H1 (cell line): Measurements from ENCODE around the gene PBX1. TPM values are rescaled to one million over a fixed set of nuclear protein-coding genes. Genes with fewer than 3 reads are reported as not detected.

Experiments used
- CTCF ChIA-PET: fragments of 300-600 bp; sonication (Branson Sonifier 250); formaldehyde crosslinking; loops from one replicate; lab custom pipeline; 2021; ENCODE audit not compliant: partially characterized antibody; lab: Charles Lee
- POLR2A ChIA-PET: fragments of 300-600 bp; sonication (Branson Sonifier 250); formaldehyde crosslinking; loops from one replicate; lab custom pipeline; 2021; ENCODE audit warnings: inconsistent platforms; ENCODE audit not compliant: partially characterized antibody; lab: Charles Lee
- DNase-seq, 2 experiments: peaks; one replicate each; pipeline versions ENCODE4 v3.0.0 to v3.0.0-alpha.2; 2010 to 2022; ENCODE audit warnings: low spot score in 2 of 2, low read depth in 1 of 2, mixed read lengths in 1 of 2
- FAIRE-seq: peaks from 2 replicates; lab custom pipeline; 2011; peaks lifted over from hg19 to GRCh38; lab: Jason Lieb, UNC
- H2AFZ ChIP-seq: 2 replicates; pipeline ENCODE4 v1.8.1; 2012; ENCODE audit warnings: low read length, inconsistent platforms
- H2AK5ac ChIP-seq: 2 replicates; pipeline ENCODE4 v1.6.1; 2013; ENCODE audit warnings: low read depth, low read length
- H2BK120ac ChIP-seq: replicated peaks from 2 replicates; pipeline ENCODE3; 2013; ENCODE audit warnings: low read depth, low read length, inconsistent platforms
- H2BK12ac ChIP-seq: 2 replicates; pipeline ENCODE4 v1.6.1; 2013; ENCODE audit warnings: low read depth, low read length
- H2BK15ac ChIP-seq: 2 replicates; pipeline ENCODE4 v1.6.1; 2013; ENCODE audit warnings: low read length
- H2BK20ac ChIP-seq: 2 replicates; pipeline ENCODE4 v1.6.1; 2013; ENCODE audit warnings: low read length
- H2BK5ac ChIP-seq: 2 replicates; pipeline ENCODE4 v1.6.1; 2013; ENCODE audit warnings: low read depth, low read length
- H3K14ac ChIP-seq: 2 replicates; pipeline ENCODE4 v1.6.1; 2013; ENCODE audit warnings: inconsistent platforms; ENCODE audit not compliant: insufficient read length
- H3K18ac ChIP-seq: 2 replicates; pipeline ENCODE4 v1.6.1; 2013; ENCODE audit warnings: low read length; ENCODE audit errors: extremely low read depth
- H3K23ac ChIP-seq: 2 replicates; pipeline ENCODE4 v1.6.1; 2013; ENCODE audit warnings: inconsistent platforms; ENCODE audit not compliant: insufficient read length
- H3K23me2 ChIP-seq: 2 replicates; pipeline ENCODE4 v1.6.1; 2013; ENCODE audit warnings: low read depth, low read length
- H3K27ac ChIP-seq: 2 replicates; pipeline ENCODE4 v1.6.1; 2011; ENCODE audit warnings: low read depth, low read length, inconsistent platforms
- H3K27me3 ChIP-seq, 4 experiments: replicated peaks in 1 of 4; 1 replicate in 1 of 4; 2 replicates in 3 of 4; pipeline versions ENCODE4 v1.6.1 to v1.8.1; 2011 to 2013; ENCODE audit warnings: low read length in 3 of 4, mild to moderate bottlenecking in 3 of 4, inconsistent platforms in 2 of 4, mixed read lengths in 2 of 4, moderate library complexity in 1 of 4; ENCODE audit not compliant: control insufficient read depth in 3 of 4, insufficient read depth in 3 of 4; ENCODE audit errors: extremely low read depth in 1 of 4
- H3K36me3 ChIP-seq, 4 experiments: 2 replicates each; pipeline versions ENCODE4 v1.6.1 to v1.8.1; 2011 to 2013; ENCODE audit warnings: mild to moderate bottlenecking in 4 of 4, low read length in 3 of 4, moderate library complexity in 2 of 4, control low read depth in 1 of 4, inconsistent platforms in 1 of 4; ENCODE audit not compliant: insufficient read depth in 4 of 4, control insufficient read depth in 2 of 4
- H3K4ac ChIP-seq: replicated peaks from 2 replicates; pipeline ENCODE3; 2013; ENCODE audit warnings: low read length, low read depth, mixed read lengths, inconsistent platforms; ENCODE audit not compliant: insufficient read length
- H3K4me1 ChIP-seq, 4 experiments: replicated peaks in 1 of 4; 1 replicate in 1 of 4; 2 replicates in 3 of 4; pipeline versions ENCODE4 v1.6.1 to v1.8.1; 2011 to 2013; ENCODE audit warnings: low read length in 3 of 4, inconsistent platforms in 2 of 4, mixed read lengths in 1 of 4; ENCODE audit not compliant: insufficient read depth in 4 of 4, control insufficient read depth in 3 of 4
- H3K4me2 ChIP-seq, 2 experiments: 2 replicates each; pipeline versions ENCODE4 v1.6.1 to v1.8.1; 2011 to 2013; ENCODE audit warnings: low read depth in 2 of 2, low read length in 2 of 2, control low read depth in 1 of 2, inconsistent platforms in 1 of 2, mild to moderate bottlenecking in 1 of 2; ENCODE audit not compliant: insufficient read depth in 1 of 2
- H3K4me3 ChIP-seq, 4 experiments: fragments of 200-600, 300-600 bp in 1 of 4; sonication (generic), shearing (Covaris generic), sonication (Bioruptor Twin) in 1 of 4; 2 replicates each; pipeline versions ENCODE4 v1.5.1 to v1.8.1; 2011 to 2016; ENCODE audit warnings: low read length in 4 of 4, low read depth in 3 of 4, control low read depth in 2 of 4, inconsistent platforms in 2 of 4, mild to moderate bottlenecking in 2 of 4, mixed read lengths in 1 of 4, moderate library complexity in 1 of 4; ENCODE audit not compliant: insufficient read depth in 2 of 4; ENCODE audit errors: extremely low read depth in 1 of 4
- H3K56ac ChIP-seq: replicated peaks from 2 replicates; pipeline ENCODE3; 2013; ENCODE audit warnings: low read depth, mild to moderate bottlenecking, mixed read lengths, low read length, inconsistent platforms; ENCODE audit not compliant: insufficient read length
- H3K79me1 ChIP-seq: 2 replicates; pipeline ENCODE4 v1.6.1; 2013; ENCODE audit warnings: low read depth, low read length, control low read depth
- H3K79me2 ChIP-seq, 2 experiments: 2 replicates each; pipeline versions ENCODE4 v1.6.1 to v1.8.1; 2012 to 2013; ENCODE audit warnings: low read length in 2 of 2, mild to moderate bottlenecking in 2 of 2, inconsistent platforms in 1 of 2; ENCODE audit not compliant: insufficient read depth in 2 of 2, control insufficient read depth in 1 of 2
- H3K9ac ChIP-seq, 4 experiments: replicated peaks in 1 of 4; 1 replicate in 1 of 4; 2 replicates in 3 of 4; pipeline versions ENCODE4 v1.6.1 to v1.8.1; 2011 to 2013; ENCODE audit warnings: low read depth in 3 of 4, low read length in 3 of 4, control low read depth in 2 of 4, mild to moderate bottlenecking in 2 of 4, moderate library complexity in 2 of 4, inconsistent platforms in 1 of 4; ENCODE audit errors: extremely low read depth in 1 of 4
- H3K9me3 ChIP-seq, 2 experiments: 2 replicates each; pipeline versions ENCODE4 v1.6.1 to v1.8.1; 2012 to 2013; ENCODE audit warnings: mild to moderate bottlenecking in 2 of 2, moderate library complexity in 2 of 2, control low read depth in 1 of 2, inconsistent platforms in 1 of 2, low read depth in 1 of 2, low read length in 1 of 2, mixed read lengths in 1 of 2; ENCODE audit not compliant: insufficient read depth in 2 of 2
- H4K20me1 ChIP-seq, 2 experiments: replicated peaks in 1 of 2; 2 replicates each; pipeline versions ENCODE3 to v1.8.1; 2011 to 2013; ENCODE audit warnings: inconsistent platforms in 2 of 2, low read length in 2 of 2, mild to moderate bottlenecking in 1 of 2; ENCODE audit not compliant: insufficient read depth in 2 of 2, control insufficient read depth in 1 of 2
- H4K5ac ChIP-seq: 2 replicates; pipeline ENCODE4 v1.6.1; 2013; ENCODE audit warnings: low read length, low read depth, mixed read lengths, inconsistent platforms; ENCODE audit not compliant: insufficient read length
- H4K8ac ChIP-seq: 2 replicates; pipeline ENCODE4 v1.8.0; 2013; ENCODE audit warnings: mild to moderate bottlenecking, moderate library complexity, low read length, inconsistent platforms; ENCODE audit not compliant: insufficient read depth; ENCODE audit errors: extremely low read depth
- H4K91ac ChIP-seq: replicated peaks from 2 replicates; pipeline ENCODE3; 2013; ENCODE audit warnings: low read length, mixed read lengths, inconsistent platforms; ENCODE audit not compliant: insufficient read length
- ATF2 ChIP-seq: IDR thresholded peaks from 2 replicates; pipeline ENCODE4 v1.6.1; 2012; ENCODE audit warnings: low read length, inconsistent platforms
- BCL11A ChIP-seq, 2 experiments: IDR thresholded peaks; one replicate each; pipeline ENCODE4 v1.6.1; 2011; ENCODE audit warnings: low read depth in 2 of 2, low read length in 2 of 2, mild to moderate bottlenecking in 2 of 2
- BRCA1 ChIP-seq: IDR thresholded peaks from 2 replicates; pipeline ENCODE4 v1.6.1; 2012; ENCODE audit warnings: low read depth, low read length, improper control_type of control experiment
- CHD2 ChIP-seq: IDR thresholded peaks from 2 replicates; pipeline ENCODE4 v1.6.1; 2012; ENCODE audit warnings: low read length, improper control_type of control experiment
- EP300 ChIP-seq, 2 experiments: IDR thresholded peaks; 1 replicate in 1 of 2; 2 replicates in 1 of 2; pipeline ENCODE4 v1.6.1; 2011 to 2012; ENCODE audit warnings: low read depth in 2 of 2, low read length in 2 of 2, mild to moderate bottlenecking in 2 of 2, borderline replicate concordance in 1 of 2, inconsistent platforms in 1 of 2, moderate library complexity in 1 of 2
- HDAC6 ChIP-seq: IDR thresholded peaks from one replicate; pipeline ENCODE4 v1.7.1; 2012; ENCODE audit warnings: low read depth, mild to moderate bottlenecking, inconsistent platforms, low read length, moderate library complexity
- NRF1 ChIP-seq: IDR thresholded peaks from 2 replicates; pipeline ENCODE4 v1.6.1; 2011; ENCODE audit warnings: mild to moderate bottlenecking, low read depth, low read length, improper control_type of control experiment
- RXRA ChIP-seq: IDR thresholded peaks from 2 replicates; pipeline ENCODE4 v1.6.1; 2011; ENCODE audit warnings: low read depth, mild to moderate bottlenecking, low read length, moderate library complexity; ENCODE audit not compliant: insufficient read depth
- SIX5 ChIP-seq: IDR thresholded peaks from 2 replicates; pipeline ENCODE4 v1.6.1; 2011; ENCODE audit warnings: mild to moderate bottlenecking, low read depth, low read length
- TEAD4 ChIP-seq: IDR thresholded peaks from 2 replicates; pipeline ENCODE4 v1.6.1; 2012; ENCODE audit warnings: low read depth, low read length, inconsistent platforms, mixed read lengths
- ZNF274 ChIP-seq: IDR thresholded peaks from 2 replicates; pipeline ENCODE4 v1.7.0; 2012; ENCODE audit warnings: low read length, borderline replicate concordance; ENCODE audit errors: extremely low read depth
- WGBS, 2 experiments: shearing (Covaris generic) in 1 of 2; methylation state at CpG; one replicate each; pipeline versions ENCODE4 v1.1.6 to v1.1.7; 2013 to 2015; ENCODE audit warnings: low lambda C conversion rate in 2 of 2, mixed read lengths in 2 of 2, inconsistent platforms in 1 of 2, low coverage in 1 of 2, missing lambda C conversion rate in 1 of 2; ENCODE audit not compliant: insufficient replicate concordance in 2 of 2, insufficient coverage in 1 of 2, insufficient read length in 1 of 2; ENCODE audit errors: extremely low coverage in 1 of 2, missing lambda C conversion rate in 1 of 2; 5-methylcytosine and 5-hydroxymethylcytosine counted together
- polyA plus RNA-seq, 7 experiments: library from polyadenylated mRNA; depleted of rRNA in 3 of 7; stranded (reverse) in 5 of 7; unstranded in 2 of 7; fragments of >200 nt in 5 of 7; fragments of 200-250 nt in 2 of 7; gene quantifications; 1 replicate in 5 of 7; 2 replicates in 1 of 7; 4 replicates in 1 of 7; pipeline versions ENCODE4 v1.2.1 to v1.2.3, GENCODE V29; 2011 to 2013; ENCODE audit warnings: missing spikeins in 2 of 7, mixed read lengths in 2 of 7
- total RNA-seq: library from RNA; stranded (reverse); fragmentation: NEBNext Ultra II Directional; extraction: Animal tissue kit (Norgen Biotek cat#: 25700); gene quantifications from 2 replicates; pipeline ENCODE4 v1.2.1, GENCODE V29; 2021

Gene PBX1
- total and polyA plus RNA-seq, 2 of the 8 experiments (the other 6 are each of a cell fraction or from before 2014, with no cell fraction given): 87.4 to 124 TPM

- Histone ChIP-seq H4K5ac (no peak overlapping the region), H2BK20ac (no peak overlapping the region), H3K9ac (no peak overlapping the region), H2BK15ac (no peak overlapping the region), H4K91ac (no peak overlapping the region), H3K23ac (no peak overlapping the region), H2AK5ac (no peak overlapping the region), H3K14ac (no peak overlapping the region), H4K20me1 (no peaks in the 10 kb centered on the region), H2AFZ (no peak overlapping the region), H3K4ac (no peak overlapping the region), H2BK5ac (no peak overlapping the region), H3K23me2 (no peaks in the 10 kb centered on the region), H3K4me1 (no peaks in the 10 kb centered on the region), H2BK120ac (no peak overlapping the region), H4K8ac (no peak overlapping the region), H3K18ac (no peak overlapping the region), H3K56ac (no peak overlapping the region), H3K4me3 (no peak overlapping the region), H3K27me3 (no peaks in the 10 kb centered on the region), H3K4me2 (no peak overlapping the region)
- no peak for DNase-seq
- 91% methylated on average over 7 of the region's 7 CpGs; no CpG with 5 or more reads in 1 of the 2 experiments for WGBS, 2 experiments
- POLR2A ChIA-PET: interaction anchor here (0.6 to 1.0 kb wide), 2 partner anchors 41 to 1330 kb away, joined by 3 to 4 read pairs; no protein-coding TSS in a partner anchor
- TF ChIP-seq SIX5: no peak
- no peak for TF ChIP-seq HDAC6
- no peak for TF ChIP-seq BCL11A (IDR thresholded peaks at IDR 0.05; ENCODE audit: low read depth in 2 of 2, low read length in 2 of 2)
- no peak for TF ChIP-seq BRCA1
- TF ChIP-seq TEAD4: no peak
- no peak for TF ChIP-seq RXRA
- TF ChIP-seq ATF2: no peak
- no peak for TF ChIP-seq EP300 (IDR thresholded peaks at IDR 0.05; ENCODE audit: borderline replicate concordance in 1 of 2, low read depth in 2 of 2, low read length in 2 of 2)
- no peak for TF ChIP-seq ZNF274
- TF ChIP-seq NRF1: no peak
- TF ChIP-seq CHD2: no peak
- TF ChIP-seq, all 59 proteins: peak for 0
- no peaks in the 10 kb centered on the region for H3K9me3 ChIP-seq
- no peak overlapping the region for H3K27ac ChIP-seq
- no peak overlapping the region for H2BK12ac ChIP-seq
- H3K36me3 ChIP-seq: no peaks in the 10 kb centered on the region
- no peaks in the 10 kb centered on the region for H3K79me2 ChIP-seq
- FAIRE-seq: no peak
- CTCF ChIA-PET: interaction anchor here (0.7 to 1.6 kb wide), 6 partner anchors 10 to 151 kb away, joined by 3 to 7 read pairs (median 4); no protein-coding TSS in a partner anchor
- no peaks in the 10 kb centered on the region for H3K79me1 ChIP-seq
Observed at GRCh38 chr1:164516591-164516990, 42.4 kb upstream of the PBX1 start.
